Kidney (tissue), 14 donors: Measurements from ENCODE around the gene SLC31A1. TPM values are rescaled to one million over a fixed set of nuclear protein-coding genes. Genes with fewer than 3 reads are reported as not detected.

Source experiments
- DNase-seq, 5 donors: peaks; one replicate each; pipeline ENCODE4 v3.0.0-alpha.2; 2013 to 2020
- FAIRE-seq: peaks from 2 replicates; lab custom pipeline; 2012; peaks lifted over from hg19 to GRCh38; lab: Jason Lieb, UNC
- H3K27ac ChIP-seq, 2 donors: one replicate each; pipeline ENCODE4 v1.7.0; 2013; ENCODE audit warnings: low read depth in 2 of 2, low read length in 2 of 2, inconsistent platforms in 1 of 2
- H3K27me3 ChIP-seq: one replicate; pipeline ENCODE4 v1.7.1; 2013; ENCODE audit warnings: low read length, inconsistent platforms; ENCODE audit not compliant: control insufficient read depth, insufficient read depth
- H3K36me3 ChIP-seq, 3 donors: one replicate each; pipeline versions ENCODE4 v1.7.0 to v1.7.1; 2013; ENCODE audit warnings: low read length in 3 of 3, control low read depth in 1 of 3, inconsistent platforms in 1 of 3; ENCODE audit not compliant: insufficient read depth in 3 of 3, control insufficient read depth in 2 of 3
- H3K4me1 ChIP-seq, 3 donors: one replicate each; pipeline versions ENCODE4 v1.7.0 to v1.7.1; 2013; ENCODE audit warnings: low read length in 3 of 3, inconsistent platforms in 1 of 3, low read depth in 1 of 3; ENCODE audit not compliant: control insufficient read depth in 2 of 3, insufficient read depth in 2 of 3
- H3K4me3 ChIP-seq, 3 donors: one replicate each; pipeline versions ENCODE4 v1.7.0 to v1.8.1; 2013; ENCODE audit warnings: low read length in 3 of 3, control low read depth in 1 of 3, inconsistent platforms in 1 of 3
- H3K9ac ChIP-seq, 3 donors: one replicate each; pipeline versions ENCODE4 v1.7.0 to v1.7.1; 2013; ENCODE audit warnings: low read length in 3 of 3, control low read depth in 1 of 3, inconsistent platforms in 1 of 3
- H3K9me3 ChIP-seq, 3 donors: one replicate each; pipeline versions ENCODE4 v1.7.0 to v1.7.1; 2013; ENCODE audit warnings: low read length in 3 of 3, control low read depth in 1 of 3, inconsistent platforms in 1 of 3; ENCODE audit not compliant: control insufficient read depth in 2 of 3, insufficient read depth in 1 of 3
- CTCF ChIP-seq: IDR thresholded peaks from 3 replicates; pipeline ENCODE4 v1.5.1; 2012; ENCODE audit warnings: mild to moderate bottlenecking, moderate library complexity, borderline replicate concordance; ENCODE audit not compliant: insufficient read depth; ENCODE audit errors: extremely low read depth
- intact Hi-C: fragments of 100-400 bp; cut with DNase I; formaldehyde crosslinking; loops from one replicate; pipeline ENCODE4 v1.11.1; 2022
- polyA plus RNA-seq: library from polyadenylated mRNA; stranded (reverse); fragments of 350-450 nt; fragmentation: Illumina TruSeq; extraction: RNeasy Lipid Tissue Mini Kit (QIAGEN cat#74804); gene quantifications from one replicate; pipeline ENCODE4 v1.2.3, GENCODE V29; 2014; ENCODE audit warnings: low read depth, low replicate concordance; ENCODE audit not compliant: insufficient read depth
- total RNA-seq: library from RNA; stranded (reverse); fragmentation: NEBNext Ultra II Directional; extraction: Animal tissue kit (Norgen Biotek cat#: 25700); gene quantifications from one replicate; pipeline ENCODE4 v1.2.1, GENCODE V29; 2021
- donor health status: control.
- donor health status: control.
- donor health status: control.
- donor health status: control.
- donor health status: control.
- donor health status: DM: yes; HTN: yes; CAD: no.
- donor health status: Normal renal cell carcinoma (clear cell type).

The SLC31A1 gene
- total and polyA plus RNA-seq, 2 donors from 2014 or later: 19.5 to 20.1 TPM

DNA sequence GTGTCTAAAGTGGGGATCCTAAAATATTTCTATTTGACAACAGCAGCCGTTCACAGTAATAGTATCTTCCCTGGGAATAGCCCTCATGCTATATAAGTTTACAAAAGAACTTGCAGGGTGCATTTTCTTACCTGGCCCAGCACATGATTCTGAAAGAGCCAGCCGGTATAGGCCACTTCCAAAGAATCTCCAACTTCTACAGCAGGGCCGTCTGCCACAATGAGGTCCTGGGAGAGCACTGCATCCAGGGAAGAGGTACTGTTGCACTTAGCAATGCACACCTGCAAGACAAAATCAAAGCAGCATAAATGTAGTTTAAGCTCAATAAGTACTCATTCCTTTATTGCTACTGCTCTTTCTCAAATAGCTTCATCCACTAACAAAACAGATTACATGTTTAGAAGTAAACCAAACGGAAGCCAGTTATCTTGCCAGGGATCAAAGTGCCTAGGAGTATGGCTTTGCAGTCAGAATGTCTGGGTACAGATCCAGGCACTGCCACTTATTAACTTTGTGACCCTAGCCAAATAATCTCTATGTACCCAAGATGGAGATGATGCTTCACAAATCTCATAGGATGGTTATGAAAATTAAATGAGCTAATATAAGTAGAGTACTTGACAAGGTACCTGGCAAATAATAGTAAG is 21.5 kb upstream of the SLC31A1 start:
- Histone ChIP-seq H3K4me1 (no peaks in the 10 kb centered on the region), H3K4me3 (no peak overlapping the region), H3K27ac (no peak overlapping the region), H3K27me3 (no peaks in the 10 kb centered on the region), H3K9me3 (no peaks in the 10 kb centered on the region), H3K36me3 (peaks cover 5 to 30% (median 16%) of the 10 kb centered on the region in 3 donors), H3K9ac (no peak overlapping the region)
- intact Hi-C loops: no loop called here
- FAIRE-seq (no peak), DNase-seq (no peak)
- TF ChIP-seq CTCF: no peak

DNA sequence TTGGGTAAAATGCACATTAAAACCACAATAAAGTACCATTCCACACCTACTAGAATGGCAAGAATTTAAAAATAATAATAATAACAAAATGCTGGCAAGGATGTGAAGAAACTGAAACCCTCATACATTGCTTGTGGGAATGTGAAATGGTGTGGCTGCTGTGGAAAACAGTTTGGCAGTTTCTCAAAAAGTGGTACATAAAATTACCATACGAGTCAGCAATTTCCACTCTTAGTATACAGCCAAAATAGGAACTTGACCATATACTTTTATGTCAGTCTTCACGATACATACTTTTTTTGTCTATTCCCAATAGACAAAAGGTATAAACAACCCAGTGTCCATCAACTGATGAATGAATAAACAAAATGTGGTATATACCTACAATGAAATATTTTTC is 15.9 kb upstream of the SLC31A1 start:
- no peak overlapping the region for H3K27ac ChIP-seq
- H3K9me3 ChIP-seq: no peaks in the 10 kb centered on the region
- H3K9ac ChIP-seq: no peak overlapping the region
- H3K4me1 ChIP-seq: no peaks in the 10 kb centered on the region
- DNase-seq (no peak), FAIRE-seq (no peak)
- no peak overlapping the region for H3K4me3 ChIP-seq
- no peak for TF ChIP-seq CTCF
- no peaks in the 10 kb centered on the region for H3K27me3 ChIP-seq
- intact Hi-C loops: no loop called here
- H3K36me3 ChIP-seq: peaks cover 9 to 27% (median 21%) of the 10 kb centered on the region in 3 donors

GRCh38 chr9:113205861-113206260 is 15.5 kb upstream of the SLC31A1 start:
- Histone ChIP-seq H3K27me3 (no peaks in the 10 kb centered on the region), H3K4me3 (no peak overlapping the region), H3K27ac (no peak overlapping the region), H3K9me3 (no peaks in the 10 kb centered on the region), H3K9ac (no peak overlapping the region), H3K36me3 (peaks cover 9 to 29% (median 24%) of the 10 kb centered on the region in 3 donors), H3K4me1 (no peaks in the 10 kb centered on the region)
- DNase-seq (no peak), FAIRE-seq (no peak)
- intact Hi-C loops: no loop called here
- TF ChIP-seq CTCF: no peak
